ENCODE results near the gene SYT6.

Gene SYT6

DNA sequence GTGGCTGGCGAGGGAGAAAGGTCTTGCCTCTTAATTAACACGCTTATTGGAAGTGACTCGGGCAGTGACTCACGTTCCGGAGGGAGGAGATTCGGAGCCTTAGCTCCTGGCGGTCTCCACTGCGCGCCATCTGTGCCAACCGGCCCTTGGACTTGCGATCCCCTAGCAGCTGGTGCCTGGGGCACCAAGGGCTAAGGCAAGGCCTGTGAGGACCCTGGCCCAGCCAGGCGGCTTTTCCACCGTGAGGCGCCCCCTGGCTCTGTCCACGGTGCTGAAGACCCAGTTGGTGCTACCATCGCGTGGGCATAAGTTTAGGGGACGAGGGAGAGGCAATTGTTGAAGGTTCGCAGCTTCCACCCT, 1.3 kb upstream of the SYT6 start:
- DNase-seq (ENCODE audit: low read depth), result no peak

DNA sequence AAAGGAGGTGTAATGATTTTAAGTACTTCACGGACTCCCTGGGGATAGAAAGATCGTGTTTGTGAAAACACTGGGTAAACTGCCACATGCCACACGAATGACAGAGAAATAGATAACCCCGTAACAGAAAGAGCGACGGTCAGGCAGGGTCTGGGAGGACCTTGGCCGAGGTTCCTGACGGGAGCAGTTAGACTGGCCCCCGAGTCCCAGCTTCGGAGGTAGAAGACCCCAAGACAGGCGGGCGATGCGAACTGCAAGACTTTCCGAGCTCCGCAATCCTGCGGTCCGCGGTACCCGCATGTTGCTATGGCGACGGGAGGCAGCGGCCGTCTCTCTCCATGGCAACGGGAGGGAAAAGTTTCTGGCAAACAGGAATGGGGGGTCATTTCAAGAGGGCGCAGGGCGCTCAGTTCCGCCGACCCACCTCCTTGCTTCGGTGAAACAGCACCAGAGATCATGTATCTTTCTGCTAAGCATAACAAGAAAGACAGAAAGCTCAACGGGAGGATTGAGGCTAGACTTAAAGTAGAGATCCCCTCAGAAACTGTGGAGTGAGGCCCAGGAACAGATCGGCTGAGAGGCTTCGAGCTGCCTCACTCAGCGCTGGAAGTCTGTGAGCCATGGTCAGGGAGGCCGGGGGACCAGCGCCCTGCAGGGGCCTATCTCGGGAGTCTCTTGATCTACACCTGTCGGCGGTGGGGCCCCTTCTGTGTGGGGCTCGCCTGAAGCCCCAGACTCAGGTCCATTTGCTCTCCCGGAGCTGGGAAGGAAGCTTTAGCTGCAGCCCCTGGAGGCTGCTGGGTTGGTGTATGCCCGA, 685 bp upstream of the SYT6 start:
- no peak for DNase-seq (ENCODE audit: low read depth)

DNA sequence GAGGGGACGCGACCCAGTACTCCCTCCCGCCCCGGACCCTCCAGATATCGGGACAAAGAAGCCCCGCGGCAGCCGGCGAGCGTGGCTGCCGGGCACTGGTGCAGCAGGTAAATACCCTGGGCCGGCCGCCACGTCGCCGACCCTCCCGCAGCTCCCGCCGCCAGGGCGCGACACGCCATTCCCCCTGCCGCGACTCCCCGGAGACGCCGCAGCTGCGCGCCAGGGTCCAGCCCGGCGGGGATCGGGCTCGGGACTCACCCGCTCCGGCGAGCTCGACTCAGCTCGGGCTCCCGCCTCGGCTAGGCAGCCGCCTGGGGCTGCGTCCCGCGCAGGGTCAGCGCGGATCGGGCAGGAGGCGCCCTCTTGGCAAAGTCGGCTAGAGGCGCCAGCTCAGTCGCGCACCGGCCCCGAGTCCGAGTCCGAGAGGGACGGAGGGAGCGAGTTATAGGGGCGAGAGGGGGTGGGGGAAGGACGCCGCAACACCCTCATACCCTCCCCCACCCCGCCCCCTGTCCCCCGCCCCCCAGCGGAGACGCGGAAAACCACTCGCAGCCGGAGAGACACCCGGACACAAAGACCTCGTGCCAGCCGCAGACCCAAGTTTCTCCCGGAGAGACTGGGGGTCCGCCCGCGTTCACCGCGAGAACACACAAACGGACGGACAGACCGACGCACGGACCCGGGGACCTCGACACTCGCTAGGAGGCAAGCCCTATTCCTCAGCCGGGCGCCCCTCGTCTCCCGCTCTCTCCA, 985 bp downstream of the SYT6 start:
- no peak for DNase-seq (ENCODE audit: low read depth)

DNA sequence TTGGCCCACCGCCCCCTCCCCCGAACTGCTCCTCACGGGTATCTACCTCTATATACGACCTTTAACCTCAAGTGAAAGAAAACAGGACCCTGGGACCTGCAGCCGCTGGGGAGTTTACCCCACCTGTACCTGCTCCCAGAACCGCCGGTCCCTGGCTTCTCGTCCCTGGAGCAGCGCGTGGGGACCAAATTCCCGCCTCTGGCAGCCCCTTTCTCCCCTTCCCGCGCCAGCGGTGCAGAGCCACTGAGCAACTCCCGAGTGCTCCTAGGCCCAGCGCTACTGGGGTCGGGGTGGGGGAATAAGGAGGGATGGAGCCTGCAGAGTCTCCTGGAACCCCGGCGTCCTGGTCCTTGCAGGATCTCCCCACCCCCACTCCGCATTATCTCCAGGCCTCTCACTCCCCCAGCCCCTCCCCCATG, 1.6 kb downstream of the SYT6 start:
- DNase-seq (ENCODE audit: low read depth), result no peak

DNA sequence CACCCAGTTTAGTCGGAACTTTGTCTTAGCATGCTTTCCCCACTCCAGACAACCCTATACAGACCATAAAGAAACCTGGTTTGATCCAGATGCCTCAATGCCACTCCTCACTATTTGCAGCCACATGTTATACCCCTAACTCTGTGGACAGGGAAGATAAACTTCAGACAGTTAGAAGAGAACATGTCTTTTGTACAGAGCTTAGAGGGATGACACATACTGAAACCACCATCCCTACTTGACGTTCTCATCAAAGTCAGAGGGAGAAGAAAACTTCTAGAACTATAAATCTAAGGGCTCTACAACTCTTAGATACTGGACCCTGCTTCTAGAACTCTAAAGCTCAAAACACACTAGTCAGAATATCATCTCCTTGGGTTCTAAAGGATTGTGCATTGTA, 3.7 kb downstream of the SYT6 start:
- DNase-seq (ENCODE audit: low read depth), result no peak

DNA sequence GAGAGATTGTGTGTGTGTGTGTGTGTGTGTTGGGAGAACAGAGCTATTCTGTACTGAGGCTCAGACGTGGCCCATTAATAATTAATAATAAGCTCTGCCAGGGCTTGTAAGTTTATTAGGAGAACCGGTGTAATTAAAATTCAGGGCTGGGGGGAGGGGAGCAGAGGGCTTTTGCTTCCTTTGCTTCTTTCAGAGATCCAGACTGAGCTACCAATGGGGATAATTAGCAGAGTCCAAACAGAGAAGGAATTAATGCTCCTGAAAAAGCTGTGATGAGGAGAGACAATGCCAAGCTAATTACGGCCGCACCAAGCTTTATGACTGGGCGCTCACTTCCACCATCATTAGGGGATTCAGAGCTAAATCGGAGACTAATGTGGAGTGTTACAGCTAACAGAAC, 4.5 kb downstream of the SYT6 start:
- no peak for DNase-seq (ENCODE audit: low read depth)

DNA sequence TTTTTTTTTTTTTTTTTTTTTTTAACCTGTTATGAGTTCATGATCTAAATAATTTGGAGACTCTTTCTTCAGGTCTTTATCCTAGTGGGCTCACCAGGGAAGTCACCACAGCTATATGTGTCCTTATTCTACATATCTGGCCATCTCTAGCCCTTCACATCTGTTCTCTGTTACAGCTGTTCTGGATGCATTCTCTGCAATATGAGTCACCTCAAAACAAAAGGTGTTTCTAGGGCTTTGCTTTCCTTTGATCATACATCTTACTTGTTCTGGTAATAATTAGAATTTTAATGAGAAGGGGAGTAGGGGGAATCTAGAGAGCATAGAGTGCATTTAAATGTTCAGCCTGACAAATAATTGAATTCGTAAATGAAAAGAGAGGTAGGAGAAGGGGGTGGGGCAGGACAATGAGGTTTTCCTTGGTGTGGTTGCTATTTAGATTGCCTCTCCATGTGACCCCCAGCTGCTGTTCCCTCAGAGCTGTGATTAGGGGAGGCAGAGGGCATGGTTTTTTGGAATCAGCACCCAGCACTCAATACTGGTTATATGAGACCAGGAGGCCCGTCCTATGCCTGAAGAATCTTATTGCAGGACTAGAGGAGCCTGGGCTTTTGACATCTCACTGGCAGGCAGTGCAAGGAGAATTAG, 8.0 kb downstream of the SYT6 start:
- DNase-seq (ENCODE audit: low read depth), result no peak

DNA sequence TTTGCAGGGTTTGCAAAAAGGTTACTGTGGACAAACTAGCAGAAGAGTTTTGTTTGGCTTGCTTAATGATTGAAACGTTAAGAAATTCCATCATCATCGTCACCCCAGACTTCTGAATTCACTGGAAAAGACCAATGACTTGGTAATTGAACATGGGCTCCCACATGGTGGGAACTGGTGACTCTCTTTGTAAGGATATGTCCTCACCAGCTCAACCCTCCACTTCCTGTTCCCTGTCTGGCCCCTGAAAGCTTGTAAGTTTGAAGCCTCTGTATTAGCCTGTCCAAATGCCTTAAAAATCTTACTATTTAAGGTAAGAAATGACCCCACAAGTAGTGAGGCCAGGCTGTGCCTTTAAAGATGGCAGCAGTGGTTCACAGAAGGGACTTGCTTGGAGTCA, 9.7 kb downstream of the SYT6 start:
- DNase-seq (ENCODE audit: low read depth), result no peak

DNA sequence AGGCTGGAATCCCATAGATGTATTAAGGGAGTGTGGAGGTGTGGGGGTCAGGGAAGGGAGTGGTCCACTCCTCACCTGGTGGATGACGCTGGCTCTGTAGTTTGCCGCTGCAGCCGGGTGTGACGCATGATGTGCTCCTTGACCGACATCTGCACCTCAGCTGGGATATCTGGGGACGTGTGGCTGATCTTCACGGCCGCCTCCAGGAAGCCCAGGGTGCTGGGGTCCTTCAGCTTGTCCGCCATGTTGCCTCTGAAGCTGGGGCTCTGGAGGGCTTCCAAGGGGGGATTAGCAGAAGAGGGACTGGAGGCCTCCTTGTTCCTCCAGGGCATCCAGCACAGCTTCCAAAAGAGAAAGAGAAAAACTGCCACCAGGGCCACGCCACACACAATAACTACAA, 14.1 kb downstream of the SYT6 start:
- no peak for DNase-seq (ENCODE audit: low read depth)

DNA sequence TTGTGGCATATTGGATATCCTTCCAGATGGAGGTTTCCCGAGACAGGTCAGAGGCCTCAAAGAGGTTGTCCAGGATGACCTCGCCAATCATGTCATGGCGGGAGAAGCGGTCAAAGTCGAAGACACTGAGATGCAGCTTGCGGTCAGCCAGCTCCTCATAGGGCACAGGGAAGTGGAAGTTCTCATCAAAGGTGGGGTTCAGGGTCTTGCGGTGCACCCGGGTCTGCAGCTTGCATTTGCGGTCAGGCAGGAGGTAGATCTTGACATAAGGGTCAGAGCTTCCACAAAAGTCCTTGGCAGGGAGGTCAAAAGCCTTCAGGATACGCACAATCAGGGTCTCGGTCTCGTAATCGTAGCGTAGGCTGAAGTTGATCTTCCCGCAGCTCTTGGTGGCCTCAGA, 16.2 kb downstream of the SYT6 start:
- no peak for DNase-seq (ENCODE audit: low read depth)

DNA sequence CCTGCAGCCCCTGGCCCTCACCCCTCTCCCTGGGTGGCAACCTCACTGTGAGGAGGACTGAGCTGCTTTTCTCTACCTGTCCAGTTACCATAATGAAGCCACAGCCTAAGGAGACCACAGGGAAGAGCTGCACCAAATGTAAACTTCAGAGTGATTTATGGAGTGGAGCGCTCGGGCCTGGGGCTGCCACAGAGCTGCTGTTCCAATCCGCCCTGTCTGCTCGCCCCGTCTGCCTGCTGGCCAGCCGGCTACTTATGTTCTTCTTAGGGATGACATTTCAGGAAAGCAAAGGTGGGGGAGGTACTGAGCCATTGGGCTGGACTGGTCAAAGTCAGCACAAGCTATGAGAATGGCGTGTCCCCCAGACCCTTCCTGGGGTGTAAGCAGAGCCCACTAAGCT, 17.9 kb downstream of the SYT6 start:
- DNase-seq (ENCODE audit: low read depth), result no peak

DNA sequence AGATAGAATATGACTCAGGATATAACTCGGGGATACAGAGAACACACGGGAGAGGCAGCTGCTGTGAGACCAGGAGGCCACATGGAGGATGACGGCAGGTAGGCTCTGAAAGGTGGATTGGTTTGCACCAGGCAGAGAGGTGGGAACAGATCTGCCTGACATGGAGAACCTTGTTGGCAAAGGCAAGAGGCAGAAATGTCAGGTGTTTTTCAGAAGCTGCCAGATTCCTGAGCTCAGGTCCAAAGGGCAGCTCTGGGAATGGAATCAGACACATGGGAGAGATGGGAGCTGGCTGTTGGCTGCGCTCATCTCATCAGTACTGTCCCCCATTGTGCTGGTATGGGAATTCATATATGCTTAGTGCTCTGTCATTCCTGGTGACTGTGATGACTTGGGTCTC, 19.2 kb downstream of the SYT6 start:
- no peak for DNase-seq (ENCODE audit: low read depth)

DNA sequence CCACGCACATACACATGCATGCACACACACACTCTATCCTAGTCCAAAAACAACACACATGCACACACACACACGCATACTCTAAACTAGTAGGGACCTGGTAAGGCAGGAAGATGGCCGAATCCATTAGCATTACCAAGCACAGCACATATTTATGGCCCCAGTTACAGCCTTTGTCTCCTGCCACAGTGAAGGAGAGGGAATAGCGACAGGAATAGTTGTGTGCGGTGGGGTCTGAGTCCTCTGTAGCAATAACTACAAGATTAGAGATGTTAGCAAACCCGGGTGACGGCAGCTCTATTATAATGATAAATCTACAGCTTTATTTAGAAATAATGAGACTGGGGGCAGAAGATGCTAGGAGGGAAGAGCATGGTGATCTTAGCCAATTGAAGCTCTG, 20.5 kb downstream of the SYT6 start:
- no peak for DNase-seq (ENCODE audit: low read depth)

DNA sequence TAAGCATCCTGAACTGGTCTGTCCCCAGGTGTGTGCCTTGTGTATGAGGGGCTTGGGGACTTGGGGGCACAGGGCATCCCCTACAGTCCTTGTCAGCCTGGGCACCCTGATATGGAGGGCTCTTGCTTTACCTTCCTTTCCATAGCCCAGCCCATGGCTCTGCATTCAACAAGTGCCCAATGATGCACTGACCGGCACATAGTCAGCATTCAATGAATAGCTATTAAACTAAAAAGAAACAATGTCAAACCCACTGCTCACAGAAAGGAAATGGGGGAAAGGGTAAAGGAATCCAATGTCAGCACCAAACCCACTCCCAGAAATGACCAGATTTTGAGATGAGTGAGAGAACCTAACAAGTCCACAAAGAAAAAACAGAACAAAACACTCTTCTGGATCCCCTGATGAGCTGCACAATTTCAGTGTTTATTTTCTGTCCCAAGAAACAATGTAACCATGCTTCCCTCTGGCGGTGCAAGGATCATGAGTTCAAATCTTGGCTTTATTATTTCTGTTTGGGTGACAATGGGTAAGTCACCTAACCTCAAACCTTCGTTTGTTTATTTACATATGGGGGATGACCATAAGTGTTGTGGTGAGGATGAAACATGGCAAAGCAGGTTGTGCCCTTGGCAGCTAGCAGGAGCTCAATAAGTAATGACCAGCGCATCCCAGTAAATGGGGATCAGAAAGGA, 22.0 kb downstream of the SYT6 start:
- DNase-seq (ENCODE audit: low read depth), result no peak

DNA sequence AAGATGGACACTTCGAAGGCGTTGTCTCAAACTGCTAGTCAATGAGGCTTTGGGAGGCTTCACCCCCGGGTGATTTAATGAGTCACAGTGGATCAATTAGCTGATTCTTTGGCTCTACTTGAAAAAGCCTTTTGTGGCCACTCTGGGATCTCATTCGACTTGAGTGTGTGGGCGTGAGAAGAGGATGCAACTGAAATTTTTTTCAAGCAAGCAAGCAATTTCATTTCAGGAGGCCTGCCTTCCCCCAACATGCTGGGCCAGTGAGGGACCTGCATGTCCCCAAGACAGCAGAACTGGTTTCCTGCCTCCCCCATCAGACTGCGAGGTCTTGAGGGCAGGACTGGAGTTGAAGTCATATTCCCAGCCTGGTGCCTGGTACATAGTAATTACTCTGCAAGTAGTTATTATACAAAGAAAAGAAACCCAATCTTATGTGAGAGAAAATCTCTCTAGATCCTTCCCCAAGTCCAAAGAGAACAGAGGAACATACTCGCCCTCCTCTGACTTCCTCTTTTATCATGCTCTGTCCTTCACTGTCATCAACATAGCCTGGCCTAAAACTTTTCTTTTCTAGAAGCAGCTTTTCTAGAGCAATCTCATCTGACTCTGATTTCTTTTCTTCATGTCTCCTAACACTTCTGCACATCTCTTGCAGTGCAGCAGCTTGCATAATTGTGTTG, 22.7 kb downstream of the SYT6 start:
- no peak for DNase-seq (ENCODE audit: low read depth)

DNA sequence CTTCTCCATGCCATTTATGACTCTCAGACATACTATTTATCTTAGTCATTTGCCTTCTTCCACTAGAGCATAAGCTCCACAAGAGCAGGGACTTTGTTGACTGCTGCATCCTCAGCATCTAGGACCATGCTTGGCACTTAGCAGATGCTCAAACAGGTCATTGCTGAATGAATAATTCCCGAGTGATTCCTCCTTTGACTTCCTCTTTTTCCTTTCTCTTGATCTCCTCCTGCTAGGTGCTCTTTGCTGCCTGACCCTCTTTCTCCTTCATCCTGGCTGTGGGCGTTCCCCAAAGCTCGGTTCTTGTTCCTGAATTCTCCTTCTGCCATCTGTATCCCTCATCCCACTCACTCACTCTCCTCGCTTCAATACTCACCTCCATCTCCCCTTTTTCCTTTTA, 23.5 kb downstream of the SYT6 start:
- DNase-seq (ENCODE audit: low read depth), result no peak

DNA sequence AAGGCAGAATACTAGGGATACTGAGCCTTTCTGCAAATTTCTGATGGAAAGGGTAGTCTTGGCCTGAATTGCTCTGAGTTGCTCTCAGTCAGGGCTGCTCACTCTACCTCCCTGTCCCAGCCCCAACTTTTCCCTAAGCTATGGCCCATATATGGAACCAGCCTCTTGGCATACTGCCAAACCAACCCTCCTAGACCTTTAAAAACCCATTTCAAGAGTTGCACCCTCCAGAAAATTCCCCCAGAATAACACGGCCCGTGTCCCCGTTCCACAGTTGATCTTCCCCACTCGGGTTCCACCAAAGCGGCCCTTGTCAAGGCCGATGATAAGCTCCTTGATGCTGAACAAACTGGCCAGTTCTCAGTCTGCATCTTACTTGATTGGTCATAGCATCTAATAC, 25.4 kb downstream of the SYT6 start:
- no peak for DNase-seq (ENCODE audit: low read depth)

DNA sequence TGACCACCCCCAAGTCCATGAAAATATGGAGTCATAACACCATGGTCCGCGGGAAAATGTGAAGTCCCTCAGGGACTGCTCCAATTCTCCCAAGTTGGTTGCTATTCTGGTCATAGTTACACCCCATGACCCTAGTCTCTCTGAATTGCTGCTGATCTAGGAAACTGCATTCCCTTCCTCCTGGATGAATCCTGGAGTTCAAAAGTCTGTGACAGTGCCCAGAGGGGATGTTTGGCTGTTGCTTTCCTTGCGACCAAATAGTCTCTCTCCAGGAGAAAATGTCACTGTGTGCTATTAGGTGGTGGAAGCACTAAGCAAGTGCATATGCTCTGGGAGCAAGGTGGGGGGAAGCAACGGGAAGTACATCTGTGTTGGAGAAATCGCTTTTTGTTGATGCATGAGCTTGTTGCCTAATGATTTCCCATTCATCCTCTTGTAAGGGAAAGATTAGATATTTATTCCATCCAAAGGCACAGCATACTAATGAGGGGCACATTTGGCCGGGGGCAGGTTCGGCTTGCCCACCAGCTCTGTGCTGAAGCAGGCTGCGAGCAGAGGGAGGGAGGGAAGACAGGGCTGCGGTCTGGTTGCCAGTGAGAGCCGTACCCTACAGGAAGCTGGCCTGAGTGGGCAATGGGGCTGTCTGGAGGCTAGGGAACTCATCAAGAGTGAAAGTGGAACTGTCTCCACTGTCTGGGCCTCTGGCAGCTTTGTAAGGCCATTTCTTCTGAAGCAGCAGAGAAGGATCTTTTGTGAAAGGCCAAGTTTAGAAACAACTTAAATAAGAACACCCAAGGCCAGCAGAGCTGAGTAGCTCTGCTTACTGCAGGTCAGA, 27.2 kb downstream of the SYT6 start:
- no peak for DNase-seq (ENCODE audit: low read depth)

DNA sequence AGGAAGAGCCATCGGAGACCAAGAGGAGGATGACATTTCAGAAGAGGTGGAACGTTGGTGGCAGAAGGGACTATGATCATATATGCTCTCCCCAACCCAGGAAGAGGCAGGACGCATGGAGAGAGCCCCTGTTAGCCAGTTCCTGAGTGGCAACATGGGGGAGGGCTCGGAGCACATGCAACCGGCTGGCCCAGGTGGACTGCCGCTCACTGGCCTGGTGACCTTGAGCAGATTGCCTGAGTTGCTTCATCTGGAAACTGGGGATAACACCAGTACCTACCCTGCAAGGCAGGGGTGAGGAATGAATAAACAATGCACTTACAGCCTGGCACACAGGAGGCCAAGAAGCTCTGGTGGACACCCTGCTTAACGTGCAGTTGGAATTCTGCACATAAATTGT, 29.0 kb downstream of the SYT6 start:
- no peak for DNase-seq (ENCODE audit: low read depth)

DNA sequence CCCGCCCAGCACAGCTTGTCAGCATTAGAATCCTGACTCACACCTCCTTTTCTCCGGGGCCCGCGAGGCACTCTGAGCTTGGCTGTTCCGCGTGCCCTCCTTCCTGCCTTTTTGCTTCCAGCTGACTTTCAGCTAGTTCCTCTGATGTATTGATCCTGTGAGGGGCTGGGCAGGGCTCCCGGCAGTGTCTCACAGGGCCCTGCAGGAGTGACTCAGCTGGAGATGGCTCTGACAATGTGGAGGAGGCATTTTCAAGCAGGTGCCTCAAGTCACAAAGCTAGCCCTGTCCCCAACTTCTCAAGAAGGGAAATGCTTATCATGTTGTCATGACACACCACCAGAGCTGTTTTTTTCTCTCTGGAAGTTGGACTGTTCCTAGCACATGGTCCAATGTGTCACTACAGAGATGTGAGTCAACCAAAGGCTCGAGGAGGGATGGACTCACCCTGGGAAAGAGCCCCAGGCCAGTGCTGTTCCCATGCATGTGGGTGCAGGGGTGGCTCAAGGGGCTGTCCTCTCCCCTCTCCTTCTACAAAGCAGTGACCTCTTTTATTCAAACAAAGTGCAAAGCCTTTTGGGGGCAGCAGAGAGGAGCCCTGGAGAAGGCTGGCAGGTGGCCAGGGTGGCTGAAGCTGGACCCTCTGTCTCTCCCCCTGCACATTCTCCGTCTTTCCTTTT, 30.6 kb downstream of the SYT6 start:
- no peak for DNase-seq (ENCODE audit: low read depth)
